ENCODE results near the gene ACSM6. TPM values are rescaled to one million over a fixed set of nuclear protein-coding genes. Genes with fewer than 3 reads are reported as not detected.

ACSM6 gene
- total and polyA plus RNA-seq, 11 donors = 0.20 to 0.25 TPM; not detected in 9

- intact Hi-C loops (cut with DNase I) = no loop called here
- peaks cover 0 to 6% (median 0%) of the 10 kb centered on the region in 12 donors for H3K4me1 ChIP-seq
- DNase-seq (no peak), ATAC-seq (no peak)
- 57 to 76% (median 66%) methylated on average over 1 of the region's 1 CpG for WGBS, 4 donors
- peaks cover 0 to 7% (median 0%) of the 10 kb centered on the region in 12 donors for H3K9me3 ChIP-seq
- no peaks in the 10 kb centered on the region for H3K27me3 ChIP-seq
- no peak overlapping the region for H3K27ac ChIP-seq
- no peak for TF ChIP-seq POLR2A (IDR thresholded peaks at IDR 0.05)
- TF ChIP-seq CTCF (IDR thresholded peaks at IDR 0.05) = no peak
- no peak overlapping the region for H3K4me3 ChIP-seq
- H3K36me3 ChIP-seq = no peaks in the 10 kb centered on the region
These were observed 15.8 kb upstream of the ACSM6 start for GRCh38 chr10:95178266-95178665.

GRCh38 chr10:95178797-95179196 is 15.2 kb upstream of the ACSM6 start:
- Histone ChIP-seq H3K27me3 (no peaks in the 10 kb centered on the region), H3K4me3 (no peak overlapping the region), H3K36me3 (no peaks in the 10 kb centered on the region), H3K4me1 (peaks cover 0 to 8% (median 0%) of the 10 kb centered on the region in 12 donors), H3K27ac (no peak overlapping the region), H3K9me3 (peaks cover 0 to 7% (median 0%) of the 10 kb centered on the region in 12 donors)
- ATAC-seq (no peak), DNase-seq (no peak)
- intact Hi-C loops (cut with DNase I) = no loop called here
- TF ChIP-seq CTCF (IDR thresholded peaks at IDR 0.05) (no peak), POLR2A (IDR thresholded peaks at IDR 0.05) (no peak)
- WGBS, 4 donors = 86 to 92% (median 90%) methylated on average over 1 of the region's 1 CpG

GRCh38 chr10:95181726-95182125 is 12.3 kb upstream of the ACSM6 start:
- TF ChIP-seq POLR2A (IDR thresholded peaks at IDR 0.05) (no peak), CTCF (IDR thresholded peaks at IDR 0.05) (no peak)
- Histone ChIP-seq H3K9me3 (no peaks in the 10 kb centered on the region), H3K4me1 (peaks cover 0 to 11% (median 0%) of the 10 kb centered on the region in 12 donors), H3K36me3 (no peaks in the 10 kb centered on the region), H3K27ac (no peak overlapping the region), H3K4me3 (no peak overlapping the region), H3K27me3 (no peaks in the 10 kb centered on the region)
- 36 to 42% (median 39%) methylated on average over 2 of the region's 2 CpGs for whole genome bisulfite sequencing, 4 donors
- intact Hi-C loops (cut with DNase I) = loop anchor here in 3 of 10 donors (5.0 to 10.0 kb wide), 2 partner anchors 181 to 183 kb away; no protein-coding TSS in a partner anchor
- DNase-seq (no peak), ATAC-seq (no peak)

GRCh38 chr10:95183271-95184230 is 10.5 kb upstream of the ACSM6 start:
- Histone ChIP-seq H3K9me3 (no peaks in the 10 kb centered on the region), H3K36me3 (no peaks in the 10 kb centered on the region), H3K4me3 (peak overlapping the region; percentile 52 to 83 (median 73)), H3K27me3 (no peaks in the 10 kb centered on the region), H3K4me1 (peaks cover 0 to 11% (median 0%) of the 10 kb centered on the region in 12 donors), H3K27ac (peak overlapping the region in 11 of 12 donors; percentile 53 to 85 (median 79))
- ATAC-seq (peak; percentile 91 to 99 (median 98)), DNase-seq (peak; percentile 83 to 93 (median 86))
- 4 to 9% (median 6%) methylated on average over 52 to 85 of the region's 85 CpGs for WGBS, 4 donors
- intact Hi-C loops (cut with DNase I) = loop anchor here in 3 of 10 donors (5.0 to 10.0 kb wide), 2 partner anchors 179 to 181 kb away; no protein-coding TSS in a partner anchor
- TF ChIP-seq POLR2A (IDR thresholded peaks at IDR 0.05) (peak in 1 of 2 donors; percentile 65), CTCF (IDR thresholded peaks at IDR 0.05) (peak; percentile 94 to 100 (median 97))

Data from heart left ventricle (tissue), 16 donors.